ENCODE results near the gene GABARAPL2.
"Not testable (repeated sequence)": the region's sequence is repeated elsewhere in the genome, so short reads cannot be mapped to it uniquely, and the experiment has no call there.

GABARAPL2 gene

DNA sequence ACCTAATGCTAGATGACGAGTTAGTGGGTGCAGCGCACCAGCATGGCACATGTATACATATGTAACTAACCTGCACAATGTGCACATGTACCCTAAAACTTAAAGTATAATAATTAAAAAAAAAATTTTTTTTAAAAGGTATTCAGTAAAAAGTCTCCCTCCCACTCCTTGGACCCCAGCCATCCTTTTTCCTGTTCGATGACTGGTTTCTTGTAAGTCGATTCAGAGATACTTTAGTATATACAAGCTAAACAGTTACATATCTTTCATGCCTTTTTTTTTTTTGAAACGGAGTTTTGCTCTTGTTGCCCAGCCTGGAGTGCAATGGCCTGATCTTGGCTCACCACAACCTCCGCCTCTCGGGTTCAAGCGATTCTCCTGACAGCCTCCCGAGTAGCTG, 25.7 kb downstream of the GABARAPL2 start:
- not testable (repeated sequence) for DNase-seq (ENCODE audit: low read depth in 2 of 2)

DNA sequence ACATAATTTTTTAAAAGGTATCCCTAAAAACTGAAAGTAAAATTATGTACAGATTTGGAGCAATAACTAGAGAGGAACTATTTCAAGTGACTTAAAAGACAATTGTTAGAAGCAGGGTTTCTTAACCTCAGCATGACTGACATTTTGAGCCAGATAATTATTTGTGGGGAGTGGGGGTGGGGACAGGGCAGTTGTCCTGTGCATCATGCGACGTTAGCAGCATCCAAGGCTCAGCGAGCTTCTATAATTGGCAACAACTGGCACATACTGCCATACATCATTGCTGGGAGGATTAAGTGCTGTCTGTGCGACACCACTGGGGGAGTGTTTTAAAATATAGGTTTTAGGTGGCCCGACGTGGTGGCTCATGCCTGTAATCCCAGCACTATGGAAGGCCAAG, 27.1 kb downstream of the GABARAPL2 start:
- no peak for DNase-seq (ENCODE audit: low read depth in 2 of 2)

DNA sequence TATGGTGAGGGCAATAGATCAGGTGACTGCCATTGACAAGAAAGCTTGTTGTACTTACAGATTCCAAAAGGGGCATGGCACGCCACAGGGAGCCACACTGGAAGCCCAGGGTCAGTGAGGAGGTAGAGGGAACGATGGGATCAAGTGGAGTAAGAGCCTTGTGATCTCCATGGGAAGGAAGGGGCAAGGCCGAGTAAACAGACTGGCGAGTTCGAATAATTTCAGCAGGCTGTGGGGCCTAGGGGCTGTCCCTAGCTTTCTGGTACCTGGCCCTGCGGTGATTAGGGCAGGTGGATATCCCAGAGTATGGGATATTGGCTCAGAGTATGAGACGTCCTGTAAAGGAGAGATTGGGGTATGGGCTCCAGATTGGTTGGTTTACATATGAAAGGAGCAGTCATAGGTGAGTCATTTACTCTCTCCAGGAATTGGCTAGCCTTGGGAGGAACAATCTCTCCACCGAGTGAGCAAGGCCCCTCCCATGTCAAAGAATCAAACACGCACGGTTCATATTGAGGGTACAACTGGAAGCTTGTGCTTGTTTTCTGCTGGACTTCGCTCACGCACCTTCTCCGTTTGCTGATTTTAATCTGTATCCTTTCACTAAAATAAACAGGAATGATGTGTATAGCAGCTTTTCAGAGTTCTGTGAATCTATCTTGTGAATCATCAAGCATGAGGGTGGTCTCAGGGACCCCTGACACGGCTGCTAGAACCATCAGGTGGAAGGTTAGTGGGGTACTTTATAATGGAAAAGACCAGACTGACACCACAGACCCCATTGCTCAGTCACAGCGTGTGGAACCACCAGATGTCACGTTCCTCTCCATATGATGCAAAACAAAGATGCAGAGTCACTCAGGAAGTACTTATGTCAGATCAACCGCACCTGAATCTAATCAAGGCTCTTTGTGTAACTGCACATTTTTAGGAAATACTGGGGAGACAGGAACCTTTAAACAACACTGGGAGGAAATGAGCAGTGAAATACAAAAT, 27.9 kb downstream of the GABARAPL2 start:
- DNase-seq (ENCODE audit: low read depth in 2 of 2): no peak

DNA sequence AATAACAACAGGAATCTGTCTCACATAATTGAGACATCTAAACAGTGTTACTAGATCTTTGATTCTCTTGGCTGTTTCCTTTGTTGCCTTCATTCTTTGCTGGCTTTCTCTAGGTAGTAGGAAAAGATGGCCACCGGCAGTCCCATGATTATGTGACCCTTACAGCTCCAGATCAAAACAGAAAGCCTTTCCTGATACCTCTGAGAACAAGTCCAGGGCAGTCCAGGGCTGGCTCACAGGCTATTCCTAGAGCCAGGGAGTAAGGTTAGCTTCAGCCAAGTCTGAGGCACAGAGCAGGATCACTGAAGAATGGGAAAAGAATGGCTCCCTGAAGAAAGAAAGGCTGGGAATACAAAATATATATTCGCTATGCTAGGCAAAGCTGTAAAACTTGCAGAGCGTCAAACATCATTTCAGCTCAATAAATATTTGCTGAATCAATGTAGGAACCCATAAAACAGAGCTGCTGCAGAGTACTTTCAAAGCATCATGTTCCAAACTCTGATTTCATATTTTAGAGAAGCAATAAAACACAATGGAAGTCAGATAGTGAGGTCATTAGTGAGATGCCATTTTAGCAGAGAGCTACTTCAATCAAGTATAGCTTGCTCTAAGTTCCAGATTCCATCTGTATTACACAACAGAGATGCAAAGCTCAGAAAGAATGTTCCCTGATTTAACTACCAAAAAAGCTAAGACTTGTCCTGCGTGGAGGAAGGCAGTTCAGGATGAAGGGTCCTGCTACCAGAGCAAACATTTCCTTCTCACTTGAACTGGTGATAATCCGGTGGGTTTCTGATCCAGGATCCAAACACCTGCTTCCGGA, 33.5 kb downstream of the GABARAPL2 start:
- no peak for DNase-seq (ENCODE audit: low read depth in 2 of 2)

DNA sequence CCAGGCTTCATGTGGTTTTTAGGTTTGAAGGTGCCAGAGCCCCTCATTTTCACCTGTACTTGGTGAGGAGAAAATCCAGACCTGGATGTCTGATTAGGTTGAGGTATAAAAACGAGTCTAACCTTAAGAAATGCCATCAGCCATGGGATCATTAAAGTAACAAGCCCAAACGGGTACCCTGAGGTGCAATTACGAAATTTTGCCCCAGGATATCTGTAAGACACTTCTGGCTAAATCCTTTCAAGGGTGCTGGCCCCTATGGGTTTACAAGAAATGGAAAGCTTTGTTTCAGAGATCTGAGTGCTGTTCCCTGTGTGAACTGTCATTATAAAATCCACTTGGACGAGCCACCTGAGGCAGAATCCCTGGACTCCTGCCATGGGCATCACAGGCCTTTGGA, 37.1 kb downstream of the GABARAPL2 start:
- DNase-seq (ENCODE audit: low read depth in 2 of 2): no peak

DNA sequence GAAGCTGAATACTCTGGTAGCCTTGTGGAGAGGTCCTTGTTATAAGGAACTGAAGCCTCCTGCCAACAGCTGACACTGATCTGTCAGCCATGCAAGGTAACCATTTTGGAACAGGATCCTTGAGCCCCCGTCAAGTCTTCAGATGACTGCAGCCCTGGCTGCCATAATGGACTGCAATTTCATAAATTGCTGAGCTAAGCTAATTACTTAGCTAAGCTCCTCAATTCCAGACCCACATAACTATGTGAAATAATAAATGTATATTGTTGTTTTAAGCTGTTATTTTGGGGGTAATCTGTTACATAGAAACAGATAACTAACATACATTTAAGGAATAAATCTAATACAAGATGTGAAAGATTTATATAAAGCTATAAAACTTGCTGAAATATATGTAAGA, 40.3 kb downstream of the GABARAPL2 start:
- DNase-seq (ENCODE audit: low read depth in 2 of 2): no peak

DNA sequence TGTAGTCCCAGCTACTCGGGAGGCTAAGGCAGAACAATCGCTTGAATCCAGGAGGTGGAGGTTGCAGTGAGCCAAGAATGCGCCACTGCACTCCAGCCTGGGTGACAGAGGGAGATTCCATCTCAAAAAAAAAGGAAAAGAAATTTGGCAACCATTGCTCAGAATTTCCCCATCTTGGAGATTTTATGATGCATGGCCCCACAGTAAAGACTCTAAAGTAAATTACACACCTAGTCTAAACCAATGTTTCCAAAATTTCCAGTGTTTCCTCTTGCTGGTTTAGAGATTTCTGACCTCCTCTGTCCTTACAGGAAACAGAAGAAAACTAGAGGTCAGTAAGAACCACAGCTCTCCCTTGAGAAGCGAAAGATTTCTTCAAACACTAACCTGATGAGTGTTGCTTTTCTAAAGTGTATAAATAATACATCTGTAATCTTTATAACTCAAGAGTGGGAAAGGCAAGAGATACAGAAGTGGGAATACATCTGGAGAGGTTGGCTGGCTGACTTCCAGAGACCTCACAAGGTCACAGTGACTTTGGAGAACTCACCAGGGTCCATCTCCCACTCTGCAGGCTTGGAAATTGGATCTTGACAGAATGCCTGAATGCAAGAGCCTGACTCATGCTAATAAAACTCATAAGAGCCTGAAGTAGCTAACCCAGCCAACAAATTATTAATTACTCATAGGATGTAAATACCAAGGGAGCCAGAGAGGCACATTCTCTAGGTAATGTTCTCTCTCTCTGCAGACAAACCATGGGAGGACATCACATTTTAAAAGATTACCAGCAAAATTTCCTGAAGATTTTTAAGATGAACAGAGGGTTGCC, 48.1 kb downstream of the GABARAPL2 start:
- DNase-seq (ENCODE audit: low read depth in 2 of 2): no peak

DNA sequence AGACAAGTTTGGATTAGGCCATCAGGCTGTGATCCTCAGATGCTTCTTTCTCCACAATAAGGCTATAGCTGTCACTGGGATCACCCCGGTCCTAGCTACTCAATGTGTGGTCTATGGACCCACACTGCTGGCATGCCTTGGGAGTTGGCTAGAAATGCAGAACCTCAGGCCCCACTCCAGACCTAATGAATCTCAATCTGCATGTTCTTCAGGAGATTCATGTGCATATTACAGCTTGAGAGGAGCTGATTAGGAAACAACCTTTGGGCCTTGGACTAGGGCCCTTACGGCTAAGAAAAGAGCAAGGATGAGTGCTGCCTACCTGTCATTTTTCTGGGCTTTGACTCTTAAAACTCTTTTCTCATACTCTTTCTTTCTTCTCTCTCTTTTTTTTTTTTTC, 49.4 kb downstream of the GABARAPL2 start:
- no peak for DNase-seq (ENCODE audit: low read depth in 2 of 2)

DNA sequence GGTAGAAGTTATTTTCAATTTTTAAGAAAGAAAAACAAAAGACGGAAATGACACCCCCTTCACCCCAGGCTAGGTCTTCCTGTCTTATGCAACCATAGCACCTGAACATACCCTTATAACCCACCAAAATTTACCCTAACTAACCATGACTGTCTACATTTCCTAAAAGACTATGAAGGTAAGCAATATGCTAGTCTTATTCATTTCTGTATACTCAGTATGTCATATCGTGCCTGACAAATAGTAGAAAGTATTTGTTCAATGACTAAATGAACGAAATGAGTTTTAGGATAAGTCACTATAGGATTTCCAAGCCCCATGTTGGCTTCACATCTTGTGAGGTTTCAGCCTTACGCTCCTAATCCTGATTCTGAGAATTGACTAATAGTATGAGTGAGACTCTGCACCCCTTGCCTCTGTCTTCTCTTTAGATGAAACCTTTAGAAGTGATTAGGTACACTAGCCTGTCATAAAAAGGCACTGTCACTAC, 50.4 kb downstream of the GABARAPL2 start:
- DNase-seq (ENCODE audit: low read depth in 2 of 2): no peak

DNA sequence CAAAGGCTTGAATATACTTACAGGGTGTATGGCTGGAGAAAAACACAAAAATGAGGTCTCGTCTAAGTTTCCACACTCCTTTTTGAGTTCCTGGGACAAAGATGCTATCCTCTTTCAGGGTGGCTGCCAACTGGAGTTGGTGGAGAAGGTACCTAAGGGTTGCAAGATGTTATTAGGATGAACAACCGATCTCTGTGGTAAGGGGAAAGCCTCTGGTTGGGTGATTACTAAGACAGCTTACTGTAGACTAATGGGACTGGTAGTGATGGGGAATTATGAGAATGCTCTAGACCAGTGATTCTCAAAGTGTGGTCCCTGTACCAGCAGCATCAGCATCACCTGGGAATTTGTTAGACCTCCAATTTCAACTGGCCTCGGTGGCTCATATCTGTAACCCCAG, 50.9 kb downstream of the GABARAPL2 start:
- DNase-seq (ENCODE audit: low read depth in 2 of 2): no peak

DNA sequence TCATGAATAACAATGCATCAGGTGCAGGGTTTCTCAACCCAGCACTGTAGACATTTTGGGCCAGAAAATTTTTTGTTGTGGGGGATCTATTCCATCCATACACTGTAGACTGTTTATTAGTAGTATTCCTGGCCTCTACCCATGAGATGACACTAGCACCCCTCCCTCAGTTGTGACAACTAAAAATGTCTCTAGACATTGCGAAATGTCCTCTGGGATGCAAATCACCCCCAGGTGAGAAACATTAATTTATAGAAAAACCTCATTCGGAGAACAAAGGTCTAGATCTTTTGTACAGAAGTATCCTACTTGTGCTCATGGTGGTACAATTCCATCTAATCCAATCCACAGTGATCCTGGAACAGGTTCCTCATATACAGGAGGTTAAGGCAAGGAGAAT, 52.6 kb downstream of the GABARAPL2 start:
- DNase-seq (ENCODE audit: low read depth in 2 of 2): no peak

DNA sequence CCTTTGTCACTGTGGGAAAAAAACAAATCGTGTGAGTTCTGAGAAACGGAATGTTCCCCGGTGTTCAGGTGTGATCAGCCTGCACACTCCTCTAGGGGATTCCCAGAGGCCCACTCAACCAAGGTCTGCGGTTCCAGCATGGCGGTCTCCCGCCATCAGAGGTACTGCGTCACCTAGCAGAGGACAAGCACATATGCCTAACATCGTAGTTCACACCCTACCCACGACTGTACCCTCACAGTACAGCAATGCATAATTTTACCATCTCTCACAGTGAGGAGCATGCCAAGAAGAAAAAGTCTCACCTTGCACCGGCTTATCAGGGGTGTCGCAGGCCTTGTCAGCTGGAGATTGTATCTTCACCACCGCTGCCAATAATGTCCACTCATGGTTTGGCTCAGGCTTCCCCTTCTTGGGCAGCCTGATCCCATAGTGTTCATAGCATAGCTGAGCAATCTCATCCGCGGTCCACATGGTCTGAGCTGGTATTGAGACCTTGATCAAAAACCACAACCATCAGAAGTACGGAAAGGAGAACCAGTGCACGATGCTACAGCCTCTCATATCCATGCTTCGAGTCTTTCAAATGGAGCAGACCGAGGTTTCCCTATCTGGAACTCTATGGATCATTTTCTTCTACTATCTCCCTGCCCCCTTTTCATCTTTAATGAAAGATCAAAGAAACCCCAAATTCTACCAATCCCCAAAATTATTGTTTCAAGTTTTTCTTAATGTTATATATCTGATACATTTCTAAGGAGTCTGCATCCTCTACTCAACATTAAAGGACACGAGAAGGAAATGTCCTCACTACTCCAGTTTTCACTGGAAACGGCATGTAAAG, 54.4 kb downstream of the GABARAPL2 start:
- DNase-seq (ENCODE audit: low read depth in 2 of 2): no peak

DNA sequence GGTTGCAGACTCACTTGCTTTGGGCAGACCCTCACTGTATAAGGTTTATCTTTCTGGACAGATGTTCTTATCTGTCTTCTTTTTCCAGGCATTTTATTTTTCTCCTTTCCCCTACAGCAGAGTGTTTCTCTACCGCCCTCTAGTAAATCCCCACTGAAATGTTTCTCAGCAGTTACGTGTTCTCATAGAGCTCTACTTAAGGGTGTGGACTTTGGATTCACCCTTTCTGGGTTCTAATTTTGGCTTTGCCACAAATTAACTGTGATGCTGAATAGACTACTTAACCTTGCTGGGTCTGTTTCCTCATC, 54.9 kb downstream of the GABARAPL2 start:
- no peak for DNase-seq (ENCODE audit: low read depth in 2 of 2)

DNA sequence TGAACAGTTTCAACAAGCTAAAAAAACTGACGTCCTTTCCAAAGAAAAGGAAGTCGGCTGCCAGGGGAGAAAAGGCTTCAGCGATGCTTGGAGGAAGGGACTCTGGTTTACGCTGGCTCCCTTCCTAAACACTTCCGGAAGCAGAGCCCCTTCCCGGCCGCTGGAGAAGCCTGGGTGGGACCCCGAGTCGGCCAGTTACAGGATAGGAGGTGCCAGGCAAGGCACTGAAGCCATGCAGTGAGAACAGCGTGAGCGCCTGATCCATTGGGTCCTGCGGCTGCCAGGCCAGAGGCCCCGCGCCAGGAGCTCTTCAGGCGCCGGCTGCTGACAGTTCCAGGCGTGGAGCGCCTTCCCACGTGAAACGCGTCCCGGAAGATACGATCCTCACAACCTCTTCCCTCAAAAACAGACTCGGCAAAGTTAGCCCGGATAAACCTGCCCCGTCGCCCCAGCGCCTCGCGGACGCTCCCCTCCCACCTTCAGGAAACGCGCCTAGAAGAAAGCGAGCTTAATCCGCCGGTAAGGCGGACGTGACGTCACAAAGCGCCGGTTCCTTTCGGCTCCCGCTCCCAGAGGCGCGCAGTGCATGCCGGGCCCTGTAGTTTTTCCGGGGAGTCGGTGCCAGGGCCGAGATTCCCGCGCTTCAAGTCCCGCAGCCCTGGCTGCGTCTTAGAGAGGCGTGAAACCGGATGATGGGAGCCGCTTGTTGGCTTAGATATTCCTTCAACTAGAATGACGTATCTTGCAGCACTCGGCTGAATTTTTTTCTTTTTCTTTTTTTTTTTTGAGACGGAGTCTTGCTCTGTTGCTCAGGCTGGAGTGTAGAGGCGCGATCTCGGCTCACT, 56.8 kb downstream of the GABARAPL2 start, which contains the start of gene ADAT1:
Gene ADAT1 (minus strand): TSS at position 521 of the 845 bp plus-strand sequence. CDS start 2,482 bp downstream, outside the sequence.
- DNase-seq (ENCODE audit: low read depth in 2 of 2): peak; percentile 96 to 98

DNA sequence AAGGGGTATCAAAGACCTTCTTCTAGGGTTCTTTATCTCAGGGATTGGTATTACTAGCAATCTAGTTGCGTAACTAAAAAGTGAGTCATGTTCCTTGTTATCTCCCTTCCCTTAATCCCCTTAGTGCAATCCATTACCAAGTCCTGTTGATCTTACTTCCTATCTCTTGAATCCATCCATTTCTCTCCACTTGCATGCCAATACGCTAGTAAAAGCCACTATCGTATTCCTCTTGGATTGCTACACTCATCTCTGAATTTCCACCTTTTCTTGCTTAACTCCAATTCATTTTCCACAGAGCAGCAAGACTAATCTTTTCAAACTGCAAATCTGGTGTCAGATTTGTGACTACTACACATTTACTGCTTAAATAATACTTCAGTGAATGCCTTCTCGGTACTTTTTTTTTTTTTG, 58.7 kb downstream of the GABARAPL2 start:
- DNase-seq (ENCODE audit: low read depth in 2 of 2): no peak

DNA sequence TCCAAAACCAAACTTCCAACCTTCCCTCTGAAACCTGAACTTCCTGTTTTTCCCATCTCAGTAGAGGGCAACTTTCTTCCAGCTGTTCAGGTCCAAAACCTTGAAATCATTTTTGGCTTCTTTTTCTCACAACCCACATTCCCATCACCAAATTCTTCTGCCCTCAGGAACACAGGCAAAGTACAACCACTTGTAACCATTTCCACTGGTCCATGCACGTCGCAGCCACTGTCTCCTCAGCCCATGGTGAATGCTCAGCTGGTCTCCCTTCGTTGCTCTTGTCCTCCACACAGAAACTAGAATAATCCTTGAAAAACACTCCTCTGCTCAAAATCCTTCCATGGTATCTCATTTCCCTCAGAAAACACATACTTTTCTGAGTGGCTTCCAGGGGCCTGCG, 60.6 kb downstream of the GABARAPL2 start:
- no peak for DNase-seq (ENCODE audit: low read depth in 2 of 2)

Data from stimulated activated CD4-positive, alpha-beta T cell treated with anti-CD3 and anti-CD28 coated beads, Interleukin-12 subunit alpha, Interleukin-12 subunit beta, amount 100 ng/mL, for 24 hours (primary cell).